AG04450 (cell line): ENCODE results near the gene CD99. TPM values are rescaled to one million over a fixed set of nuclear protein-coding genes. Genes with fewer than 3 reads are reported as not detected.

Experiments
- CTCF ChIA-PET: fragments of 300-600, 350-600 bp; formaldehyde crosslinking; extraction: SDS; loops from one replicate; lab custom pipeline; 2022; ENCODE audit warnings: antibody characterized with exemption, inconsistent platforms; lab: Charles Lee
- POLR2A ChIA-PET: fragments of 350-600 bp; formaldehyde crosslinking; extraction: SDS; loops from one replicate; lab custom pipeline; 2021; ENCODE audit warnings: antibody characterized with exemption, inconsistent platforms; lab: Yijun Ruan, JAX
- DNase-seq: peaks from one replicate; pipeline ENCODE4 v3.0.0-alpha.2; 2011; ENCODE audit warnings: low read depth, low spot score
- H3K27ac ChIP-seq: one replicate; pipeline ENCODE4 v1.5.1; 2012; ENCODE audit warnings: low read depth, low read length, control low read depth
- H3K27me3 ChIP-seq: one replicate; pipeline ENCODE4 v1.6.0; 2012; ENCODE audit warnings: low read length; ENCODE audit not compliant: control insufficient read depth, insufficient read depth
- H3K4me3 ChIP-seq: 2 replicates; pipeline ENCODE4 v1.5.1; 2011; ENCODE audit warnings: mild to moderate bottlenecking, low read depth, low read length, control low read depth
- H3K9me3 ChIP-seq: 2 replicates; pipeline ENCODE4 v1.5.1; 2012; ENCODE audit warnings: low read length; ENCODE audit not compliant: control insufficient read depth, insufficient read depth
- polyA plus RNA-seq: library from polyadenylated mRNA; depleted of rRNA; stranded (reverse); fragments of >200 nt; gene quantifications from 2 replicates; pipeline ENCODE4 v1.2.3, GENCODE V29; 2011
- TF ChIP-seq, protein P1 (sequence below): IDR thresholded peaks from 2 replicates; pipeline ENCODE4 v1.5.1; 2011; ENCODE audit warnings: low read depth, low read length, control low read depth, inconsistent platforms

The CD99 gene
- polyA plus RNA-seq, 1 experiment = 355 TPM

DNA sequence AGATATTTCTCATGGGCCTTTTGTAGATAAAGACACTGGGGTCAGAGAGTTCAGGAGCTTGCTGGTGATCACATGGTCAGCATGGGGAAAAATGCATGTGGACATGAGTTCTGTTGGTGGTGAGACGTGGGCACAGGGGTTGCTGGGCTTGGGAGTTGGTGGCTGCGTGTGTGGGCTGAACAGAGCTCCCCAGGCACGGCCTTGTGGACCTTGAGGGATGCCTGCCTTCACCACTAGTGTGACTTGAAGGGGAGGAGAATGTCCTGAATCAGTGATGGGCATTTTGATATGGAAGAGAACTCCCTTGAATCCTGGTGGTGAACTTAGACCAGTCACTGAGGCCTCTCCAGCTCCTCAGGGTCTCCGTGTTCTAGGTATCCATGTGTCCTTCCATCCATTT is 8.9 kb downstream of the CD99 start:
- no peak for DNase-seq
- H3K27me3 ChIP-seq = no peaks in the 10 kb centered on the region
- no peak overlapping the region for H3K4me3 ChIP-seq
- TF ChIP-seq, protein P1, sequence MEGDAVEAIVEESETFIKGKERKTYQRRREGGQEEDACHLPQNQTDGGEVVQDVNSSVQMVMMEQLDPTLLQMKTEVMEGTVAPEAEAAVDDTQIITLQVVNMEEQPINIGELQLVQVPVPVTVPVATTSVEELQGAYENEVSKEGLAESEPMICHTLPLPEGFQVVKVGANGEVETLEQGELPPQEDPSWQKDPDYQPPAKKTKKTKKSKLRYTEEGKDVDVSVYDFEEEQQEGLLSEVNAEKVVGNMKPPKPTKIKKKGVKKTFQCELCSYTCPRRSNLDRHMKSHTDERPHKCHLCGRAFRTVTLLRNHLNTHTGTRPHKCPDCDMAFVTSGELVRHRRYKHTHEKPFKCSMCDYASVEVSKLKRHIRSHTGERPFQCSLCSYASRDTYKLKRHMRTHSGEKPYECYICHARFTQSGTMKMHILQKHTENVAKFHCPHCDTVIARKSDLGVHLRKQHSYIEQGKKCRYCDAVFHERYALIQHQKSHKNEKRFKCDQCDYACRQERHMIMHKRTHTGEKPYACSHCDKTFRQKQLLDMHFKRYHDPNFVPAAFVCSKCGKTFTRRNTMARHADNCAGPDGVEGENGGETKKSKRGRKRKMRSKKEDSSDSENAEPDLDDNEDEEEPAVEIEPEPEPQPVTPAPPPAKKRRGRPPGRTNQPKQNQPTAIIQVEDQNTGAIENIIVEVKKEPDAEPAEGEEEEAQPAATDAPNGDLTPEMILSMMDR = no peak
- no peak overlapping the region for H3K27ac ChIP-seq
- H3K9me3 ChIP-seq = no peaks in the 10 kb centered on the region
- CTCF ChIA-PET = no interaction called here
- POLR2A ChIA-PET = no interaction called here

DNA sequence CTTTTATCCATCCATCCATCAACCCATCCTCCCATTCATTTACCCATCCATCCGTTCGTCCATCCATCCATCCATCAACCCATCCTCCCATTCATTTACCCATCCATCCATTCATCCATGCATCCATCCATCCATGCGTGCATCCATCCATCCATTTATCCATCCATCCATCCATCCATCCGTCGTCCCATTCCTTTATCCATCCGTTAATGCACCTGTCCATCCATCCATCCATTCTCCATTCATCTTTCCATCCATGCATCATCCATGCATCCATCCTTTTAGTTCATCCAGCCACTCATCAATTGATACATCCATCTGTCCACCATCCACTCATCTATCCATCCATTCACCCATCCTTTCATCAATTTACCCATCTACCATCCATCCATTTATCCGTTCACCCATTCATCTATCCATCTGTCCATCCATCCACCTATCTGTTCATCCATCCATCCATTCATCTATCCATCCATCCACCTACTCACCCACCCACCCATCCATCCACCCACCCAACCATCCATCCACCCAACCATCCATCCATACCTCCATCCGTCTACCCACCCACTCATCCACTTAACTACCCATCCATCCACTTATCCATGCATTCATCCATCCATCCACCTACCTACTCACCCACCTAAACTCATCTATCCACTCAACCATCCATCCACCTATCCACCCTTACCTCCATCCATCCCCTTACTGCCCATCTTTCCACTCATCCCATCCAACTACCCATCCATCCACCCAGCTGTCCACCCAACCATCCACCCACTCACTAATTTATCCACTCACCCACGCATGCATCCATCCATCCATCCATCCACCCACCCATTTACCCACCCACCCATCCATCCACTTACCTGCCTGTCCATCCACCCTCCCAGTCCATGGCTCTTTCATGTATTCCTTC is 9.6 kb downstream of the CD99 start:
- DNase-seq = no peak
- no peaks in the 10 kb centered on the region for H3K9me3 ChIP-seq
- TF ChIP-seq, protein P1 = no peak
- POLR2A ChIA-PET = no interaction called here
- no peaks in the 10 kb centered on the region for H3K27me3 ChIP-seq
- no peak overlapping the region for H3K4me3 ChIP-seq
- H3K27ac ChIP-seq = no peak overlapping the region
- CTCF ChIA-PET = no interaction called here

DNA sequence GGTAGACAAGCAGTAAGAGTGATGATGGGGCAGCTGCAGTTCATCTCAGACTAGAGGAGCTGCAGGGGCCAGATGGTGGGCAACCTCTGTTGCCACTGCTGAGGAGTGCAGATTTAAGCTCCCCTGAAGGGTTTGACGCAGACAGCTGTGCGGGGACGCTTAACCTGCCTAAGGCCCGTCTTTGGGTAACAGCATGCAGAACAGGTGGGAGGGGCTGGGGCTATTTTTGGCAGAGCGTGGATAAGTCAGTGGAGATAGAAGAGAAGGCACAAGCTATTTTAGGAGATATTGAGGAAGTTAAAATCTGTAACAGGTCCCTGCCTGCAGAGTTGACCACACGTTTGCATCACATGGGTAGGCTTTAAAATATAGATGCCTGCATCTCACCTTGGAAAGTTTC is 10.5 kb downstream of the CD99 start:
- TF ChIP-seq, protein P1 = no peak
- Histone ChIP-seq H3K4me3 (no peak overlapping the region), H3K27me3 (no peaks in the 10 kb centered on the region), H3K27ac (no peak overlapping the region), H3K9me3 (no peaks in the 10 kb centered on the region)
- POLR2A ChIA-PET = no interaction called here
- DNase-seq = no peak
- CTCF ChIA-PET = no interaction called here

DNA sequence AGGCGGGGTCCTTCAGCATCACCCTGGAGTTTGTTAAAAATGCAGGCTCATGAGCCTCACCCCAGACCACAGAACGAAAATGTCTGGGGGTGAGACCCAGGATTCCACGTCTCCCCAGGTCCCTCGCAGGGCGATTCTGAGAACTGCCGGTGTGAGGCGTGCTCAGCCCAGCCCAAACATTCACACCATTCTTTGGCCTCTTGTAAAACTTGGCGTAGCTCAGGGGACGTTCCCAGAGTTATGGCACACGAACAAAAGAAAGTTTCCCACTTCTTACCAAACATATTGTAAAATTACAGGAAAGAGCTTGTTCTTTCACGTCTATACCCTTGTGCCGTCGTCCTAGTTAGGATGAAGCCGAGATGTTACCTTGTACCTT is 12.9 kb downstream of the CD99 start:
- Histone ChIP-seq H3K27me3 (no peaks in the 10 kb centered on the region), H3K9me3 (no peaks in the 10 kb centered on the region), H3K4me3 (no peak overlapping the region), H3K27ac (no peak overlapping the region)
- TF ChIP-seq, protein P1 = no peak
- CTCF ChIA-PET = no interaction called here
- POLR2A ChIA-PET = no interaction called here
- no peak for DNase-seq

DNA sequence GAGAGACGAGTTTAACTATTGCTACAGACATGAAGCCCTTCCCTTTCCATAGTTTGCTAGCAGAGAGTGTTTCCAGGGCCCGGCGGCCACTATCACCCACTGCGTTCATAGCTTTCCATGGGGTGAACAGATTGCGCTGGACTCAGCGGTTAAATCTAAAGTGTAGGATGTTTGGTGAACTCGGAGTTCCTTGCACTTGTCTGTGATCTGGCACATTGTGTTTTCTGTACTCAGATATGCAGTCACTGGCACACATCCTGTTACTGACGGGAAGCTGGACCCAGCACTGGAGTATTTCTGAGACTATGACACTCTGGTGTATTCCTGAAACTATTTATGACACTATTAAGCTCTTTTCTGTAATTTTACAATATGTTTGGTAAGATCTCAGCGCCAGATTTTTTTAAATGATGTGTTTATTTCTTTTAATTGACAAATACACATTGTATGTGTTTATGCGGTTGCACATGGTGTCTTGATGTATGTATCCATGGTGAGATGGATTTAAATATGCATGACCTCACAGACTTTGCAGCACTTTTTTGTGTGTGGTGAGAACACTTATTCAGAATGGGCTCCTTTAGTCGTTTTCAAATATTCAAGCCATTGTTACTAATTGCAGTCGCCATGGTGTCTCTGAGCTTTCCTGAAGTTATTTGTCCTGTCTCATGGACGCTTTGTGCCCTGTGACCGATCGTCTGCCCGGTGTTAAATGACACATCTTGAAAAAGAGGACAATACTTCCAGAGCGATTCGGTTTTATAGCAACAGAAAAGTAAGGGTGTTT is 14.1 kb downstream of the CD99 start:
- CTCF ChIA-PET = no interaction called here
- POLR2A ChIA-PET = no interaction called here
- TF ChIP-seq, protein P1 = no peak
- no peak overlapping the region for H3K4me3 ChIP-seq
- no peak overlapping the region for H3K27ac ChIP-seq
- H3K9me3 ChIP-seq = no peaks in the 10 kb centered on the region
- no peak for DNase-seq
- no peaks in the 10 kb centered on the region for H3K27me3 ChIP-seq
